Lung (tissue), 12 donors: ENCODE measurements around the gene CNN3. TPM values are rescaled to one million over a fixed set of nuclear protein-coding genes. Genes with fewer than 3 reads are reported as not detected.
"Not testable (repeated sequence)": the region's sequence is repeated elsewhere in the genome, so short reads cannot be mapped to it uniquely, and the experiment has no call there.

Experiments
- ATAC-seq: fragments of 200-7000 bp; cut with Tn5 transposase; one replicate; pipeline ENCODE4 v1.9.1; 2020; ENCODE audit warnings: moderate number of reproducible peaks; ENCODE audit not compliant: insufficient read depth, low FRiP score
- DNase-seq, 3 donors: peaks; one replicate each; pipeline ENCODE4 v3.0.0-alpha.2; 2013 to 2017
- H3K27ac ChIP-seq, 2 donors: one replicate each; pipeline ENCODE4 v1.5.1; 2013; ENCODE audit warnings: mild to moderate bottlenecking in 2 of 2, moderate library complexity in 2 of 2, control low read depth in 1 of 2, inconsistent platforms in 1 of 2, low read depth in 1 of 2, low read length in 1 of 2
- H3K27me3 ChIP-seq, 3 donors: one replicate each; pipeline ENCODE4 v1.5.1; 2013; ENCODE audit warnings: low read length in 2 of 3; ENCODE audit not compliant: control insufficient read depth in 3 of 3, insufficient read depth in 3 of 3
- H3K36me3 ChIP-seq, 4 donors: one replicate each; pipeline ENCODE4 v1.5.1; 2013; ENCODE audit warnings: low read length in 4 of 4, mild to moderate bottlenecking in 1 of 4, moderate library complexity in 1 of 4; ENCODE audit not compliant: control insufficient read depth in 4 of 4, insufficient read depth in 4 of 4
- H3K4me1 ChIP-seq, 5 donors: one replicate each; pipeline ENCODE4 v1.5.1; 2013; ENCODE audit warnings: low read length in 5 of 5, mild to moderate bottlenecking in 2 of 5, moderate library complexity in 1 of 5; ENCODE audit not compliant: control insufficient read depth in 5 of 5, insufficient read depth in 5 of 5
- H3K4me3 ChIP-seq: one replicate; pipeline ENCODE4 v1.5.1; 2013; ENCODE audit warnings: mild to moderate bottlenecking, control low read depth, moderate library complexity
- H3K9ac ChIP-seq, 2 donors: one replicate each; pipeline ENCODE4 v1.5.1; 2013; ENCODE audit warnings: low read length in 2 of 2, control low read depth in 1 of 2; ENCODE audit not compliant: insufficient read depth in 1 of 2
- H3K9me3 ChIP-seq, 4 donors: one replicate each; pipeline ENCODE4 v1.5.1; 2013; ENCODE audit warnings: low read length in 3 of 4, mild to moderate bottlenecking in 1 of 4, moderate library complexity in 1 of 4; ENCODE audit not compliant: control insufficient read depth in 4 of 4, insufficient read depth in 3 of 4
- whole genome bisulfite sequencing, 2 donors: extraction: QIAGEN DNeasy Blood & Tissue Kit; methylation state at CpG; one replicate each; pipeline ENCODE4 v1.1.7; 2013; 5-methylcytosine and 5-hydroxymethylcytosine counted together
- polyA plus RNA-seq, 2 donors: library from polyadenylated mRNA; stranded (reverse); fragments of 200-250 nt; gene quantifications; one replicate each; pipeline ENCODE4 v1.2.1, GENCODE V29; 2013
- total RNA-seq, 2 donors: library from RNA; depleted of rRNA in 1 of 2; stranded (reverse); fragments of >200 nt in 1 of 2; gene quantifications; one replicate each; pipeline ENCODE4 v1.2.1, GENCODE V29; 2014 to 2021
- TF ChIP-seq, protein P1 (sequence below): IDR thresholded peaks from 2 replicates; pipeline ENCODE4 v1.5.1; 2012; ENCODE audit warnings: mild to moderate bottlenecking; ENCODE audit errors: control extremely low read depth, extremely low read depth
- donor health status: control.
- donor health status: control.
- donor health status: Bipolar disorder and iron deficiency.
- donor health status: healthy.
- donor health status: DM: yes; HTN: yes; CAD: no.

CNN3 gene
- total and polyA plus RNA-seq, 4 donors: 79.9 to 265 (median 182) TPM

DNA sequence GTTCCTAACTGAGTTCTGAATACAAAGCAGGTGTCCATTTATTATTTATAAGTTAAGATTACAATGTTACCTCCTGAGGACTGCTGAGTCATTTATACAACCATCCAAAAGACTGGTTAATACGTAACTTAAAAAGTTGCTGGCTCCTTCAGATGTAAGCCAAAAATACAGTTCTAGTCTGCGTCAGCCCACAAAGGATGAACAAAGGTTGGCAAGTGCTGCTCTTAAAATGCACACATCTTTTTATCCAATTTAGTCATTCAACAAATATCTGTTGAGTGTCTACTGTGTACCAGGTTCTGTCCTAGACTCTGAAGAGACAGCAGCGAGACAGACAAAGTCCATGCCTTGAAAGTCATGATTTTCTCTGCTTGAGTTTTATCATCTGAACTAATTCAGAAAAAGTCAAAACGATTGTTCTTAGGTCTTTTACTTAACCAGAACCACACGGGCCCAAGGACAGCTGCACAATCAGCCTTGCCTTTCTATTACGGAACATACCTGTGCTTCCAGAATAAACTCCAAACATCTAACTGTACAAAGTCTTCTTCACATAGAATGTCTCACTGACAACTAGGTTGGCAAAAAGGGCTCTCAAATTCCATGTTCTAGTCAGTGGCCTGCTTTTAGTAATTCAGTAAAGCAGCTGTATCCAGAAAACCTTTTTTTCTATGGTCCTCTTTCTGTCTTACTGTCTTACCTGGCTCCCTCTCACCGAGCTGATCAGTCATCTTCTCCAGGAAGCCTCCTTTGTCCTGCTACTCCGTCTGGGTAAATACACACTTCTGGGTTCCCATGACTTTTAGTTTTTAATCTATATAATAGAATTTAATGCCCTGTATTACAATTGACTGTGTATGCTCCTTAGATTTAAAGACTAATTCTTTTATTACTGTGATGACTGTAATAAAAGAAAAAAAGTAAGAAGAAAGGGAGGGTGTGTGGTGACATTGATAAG is 15.5 kb upstream of the CNN3 start:
- no peaks in the 10 kb centered on the region for H3K27me3 ChIP-seq
- 69 to 80% methylated on average over 8 of the region's 8 CpGs for WGBS, 2 donors
- H3K4me3 ChIP-seq: no peak overlapping the region
- peaks cover 0 to 3% (median 0%) of the 10 kb centered on the region in 4 donors for H3K36me3 ChIP-seq
- TF ChIP-seq, protein P1, sequence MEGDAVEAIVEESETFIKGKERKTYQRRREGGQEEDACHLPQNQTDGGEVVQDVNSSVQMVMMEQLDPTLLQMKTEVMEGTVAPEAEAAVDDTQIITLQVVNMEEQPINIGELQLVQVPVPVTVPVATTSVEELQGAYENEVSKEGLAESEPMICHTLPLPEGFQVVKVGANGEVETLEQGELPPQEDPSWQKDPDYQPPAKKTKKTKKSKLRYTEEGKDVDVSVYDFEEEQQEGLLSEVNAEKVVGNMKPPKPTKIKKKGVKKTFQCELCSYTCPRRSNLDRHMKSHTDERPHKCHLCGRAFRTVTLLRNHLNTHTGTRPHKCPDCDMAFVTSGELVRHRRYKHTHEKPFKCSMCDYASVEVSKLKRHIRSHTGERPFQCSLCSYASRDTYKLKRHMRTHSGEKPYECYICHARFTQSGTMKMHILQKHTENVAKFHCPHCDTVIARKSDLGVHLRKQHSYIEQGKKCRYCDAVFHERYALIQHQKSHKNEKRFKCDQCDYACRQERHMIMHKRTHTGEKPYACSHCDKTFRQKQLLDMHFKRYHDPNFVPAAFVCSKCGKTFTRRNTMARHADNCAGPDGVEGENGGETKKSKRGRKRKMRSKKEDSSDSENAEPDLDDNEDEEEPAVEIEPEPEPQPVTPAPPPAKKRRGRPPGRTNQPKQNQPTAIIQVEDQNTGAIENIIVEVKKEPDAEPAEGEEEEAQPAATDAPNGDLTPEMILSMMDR: no peak
- H3K27ac ChIP-seq: no peak overlapping the region
- no peaks in the 10 kb centered on the region for H3K9me3 ChIP-seq
- peaks cover 0 to 2% (median 0%) of the 10 kb centered on the region in 5 donors for H3K4me1 ChIP-seq
- H3K9ac ChIP-seq: no peak overlapping the region
- DNase-seq (no peak), ATAC-seq (no peak)

DNA sequence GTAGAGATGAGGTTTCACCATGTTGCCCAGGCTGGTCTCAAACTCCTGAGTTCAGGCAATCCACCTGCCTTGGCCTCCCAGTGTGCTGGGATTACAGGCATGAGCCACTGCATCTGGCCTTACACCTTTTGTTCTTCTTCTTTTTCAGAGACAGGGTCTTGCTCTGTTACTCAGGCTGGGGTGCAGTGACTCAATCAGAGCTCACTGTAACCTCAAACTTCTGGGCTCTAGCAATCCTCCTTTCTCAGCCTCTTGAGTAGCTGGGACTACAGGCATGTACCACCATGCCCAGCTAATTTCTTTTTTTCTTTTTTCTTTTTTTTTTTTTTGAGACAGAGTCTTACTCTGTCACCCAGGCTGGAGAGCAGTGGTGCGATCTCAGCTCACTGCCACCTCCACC is 14.6 kb upstream of the CNN3 start:
- H3K9me3 ChIP-seq, H3K27me3 ChIP-seq, H3K4me3 ChIP-seq, H3K9ac ChIP-seq, H3K27ac ChIP-seq, DNase-seq, ATAC-seq, H3K36me3 ChIP-seq, H3K4me1 ChIP-seq: not testable (repeated sequence)
- 100% methylated on average over 1 of the region's 1 CpG for WGBS, 2 donors

DNA sequence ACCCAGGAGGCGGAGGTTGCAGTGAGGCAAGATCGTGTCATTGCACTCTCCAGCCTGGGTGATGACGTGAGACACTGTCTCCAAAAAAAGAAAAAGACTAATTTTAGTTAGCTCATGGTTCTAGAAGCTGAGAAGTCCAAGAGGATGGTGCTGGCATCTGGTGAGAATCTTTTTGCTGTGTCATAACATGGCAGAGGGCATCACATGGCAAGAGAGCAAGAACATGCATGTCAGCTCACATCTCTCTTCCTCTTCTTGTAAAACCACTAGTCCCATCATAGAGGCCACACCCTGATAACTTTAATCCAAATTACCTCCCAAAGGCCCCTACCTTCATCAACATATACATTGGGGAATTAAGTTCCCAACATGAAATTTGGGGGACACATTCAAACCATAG is 13.8 kb upstream of the CNN3 start:
- H3K9ac ChIP-seq: no peak overlapping the region
- TF ChIP-seq, protein P1: no peak

DNA sequence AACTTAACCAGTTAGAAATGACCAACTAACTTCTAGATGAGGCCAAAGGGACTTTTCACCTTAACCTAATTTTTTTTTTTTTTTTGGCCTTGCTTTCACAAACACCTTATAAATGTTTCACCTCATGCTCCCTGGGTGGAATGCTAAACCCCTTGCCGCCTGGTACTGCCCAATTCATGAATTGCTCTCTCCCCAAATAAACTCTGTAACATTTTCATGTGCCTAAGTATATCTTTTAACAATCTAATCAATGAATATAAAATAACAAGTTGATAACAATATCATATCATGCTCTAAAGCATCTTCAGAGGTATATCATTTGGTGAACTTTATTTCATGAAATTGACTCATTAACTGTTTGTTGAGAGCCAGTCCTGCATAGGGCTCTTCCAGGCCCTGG is 10.9 kb upstream of the CNN3 start:
- no peak overlapping the region for H3K27ac ChIP-seq
- no peaks in the 10 kb centered on the region for H3K27me3 ChIP-seq
- DNase-seq (no peak), ATAC-seq (no peak)
- peaks cover 0 to 3% (median under 1%) of the 10 kb centered on the region in 4 donors for H3K36me3 ChIP-seq
- no peaks in the 10 kb centered on the region for H3K9me3 ChIP-seq
- H3K4me3 ChIP-seq: no peak overlapping the region
- H3K9ac ChIP-seq: no peak overlapping the region
- WGBS, 2 donors: 94 to 96% methylated on average over 1 of the region's 1 CpG
- H3K4me1 ChIP-seq: peaks cover 0 to 10% (median 0%) of the 10 kb centered on the region in 5 donors
- TF ChIP-seq, protein P1: no peak

More for the DNA sequence above, 13.8 kb upstream of the CNN3 start:
- WGBS, 2 donors: 91 to 92% methylated on average over 3 of the region's 3 CpGs
- Histone ChIP-seq H3K4me3 (no peak overlapping the region), H3K36me3 (peaks cover 0 to 3% (median 0%) of the 10 kb centered on the region in 4 donors), H3K9me3 (no peaks in the 10 kb centered on the region), H3K27me3 (no peaks in the 10 kb centered on the region), H3K27ac (no peak overlapping the region), H3K4me1 (peaks cover 0 to 10% (median 0%) of the 10 kb centered on the region in 5 donors)
- ATAC-seq (no peak), DNase-seq (no peak)
